DMS79 treated with DMSO at 0.1 percent for 48 hours (cell line): Measurements from ENCODE around the gene ORM1.
"Not testable (repeated sequence)": the region's sequence is repeated elsewhere in the genome, so short reads cannot be mapped to it uniquely, and the experiment has no call there.

Source experiments
- DNase-seq: peaks from one replicate; lab custom pipeline; 2025; lab: John Stamatoyannopoulos, UW

The ORM1 gene

GRCh38 chr9:114325684-114326254 lies 2.9 kb downstream of the ORM1 start:
- DNase-seq: not testable (repeated sequence)

- no peak for DNase-seq
Observed at GRCh38 chr9:114327749-114328148, 4.9 kb downstream of the ORM1 start.

GRCh38 chr9:114328357-114328820 lies 5.5 kb downstream of the ORM1 start:
- not testable (repeated sequence) for DNase-seq

- peak; percentile 52 for DNase-seq
Observed at GRCh38 chr9:114328937-114329624, 6.2 kb downstream of the ORM1 start.

GRCh38 chr9:114329625-114330022 lies 6.7 kb downstream of the ORM1 start, which contains the start of gene ORM2:
TSS of gene ORM2 (plus strand) at chr9:114329869. CDS start at chr9:114329905, 36 bp downstream.
- not testable (repeated sequence) for DNase-seq

GRCh38 chr9:114330636-114331035 lies 7.7 kb downstream of the ORM1 start:
- no peak for DNase-seq

GRCh38 chr9:114331229-114332195 lies 8.6 kb downstream of the ORM1 start:
- not testable (repeated sequence) for DNase-seq

- not testable (repeated sequence) for DNase-seq
Observed at GRCh38 chr9:114332474-114333040, 9.7 kb downstream of the ORM1 start.

- not testable (repeated sequence) for DNase-seq
Observed at GRCh38 chr9:114333718-114334117, 10.8 kb downstream of the ORM1 start.

GRCh38 chr9:114334490-114334889 lies 11.6 kb downstream of the ORM1 start:
- no peak for DNase-seq

GRCh38 chr9:114335745-114336144 lies 12.8 kb downstream of the ORM1 start:
- no peak for DNase-seq

- no peak for DNase-seq
Observed at GRCh38 chr9:114336157-114336556, 13.3 kb downstream of the ORM1 start.

- DNase-seq: no peak
Observed at GRCh38 chr9:114336699-114337395, 13.9 kb downstream of the ORM1 start.

GRCh38 chr9:114338187-114338586 lies 15.3 kb downstream of the ORM1 start:
- DNase-seq: no peak

- DNase-seq: no peak
Observed at GRCh38 chr9:114339130-114339908, 16.4 kb downstream of the ORM1 start.

GRCh38 chr9:114341152-114341830 lies 18.4 kb downstream of the ORM1 start:
- DNase-seq: no peak

- no peak for DNase-seq
Observed at GRCh38 chr9:114341991-114342390, 19.1 kb downstream of the ORM1 start.

GRCh38 chr9:114342755-114343440 lies 20.0 kb downstream of the ORM1 start:
- no peak for DNase-seq

- no peak for DNase-seq
Observed at GRCh38 chr9:114343471-114344187, 20.7 kb downstream of the ORM1 start.
